IMR-90 (cell line): ENCODE results near the gene PTEN. TPM values are rescaled to one million over a fixed set of nuclear protein-coding genes. Genes with fewer than 3 reads are reported as not detected.
"Not testable (repeated sequence)": the region's sequence is repeated elsewhere in the genome, so short reads cannot be mapped to it uniquely, and the experiment has no call there.

Source experiments
- ATAC-seq: fragments of 200-7000 bp; cut with Tn5 transposase; 2 replicates; pipeline ENCODE4 v1.9.1; 2020; ENCODE audit warnings: low read depth, mild to moderate bottlenecking, moderate library complexity
- BruUV-seq: library from RNA; stranded (reverse); fragments of 400-500 nt; replicated peaks from 2 replicates; lab custom pipeline; 2021; lab: Mats Ljungman, UMichigan
- CTCF ChIA-PET: fragments of 300-600 bp; formaldehyde crosslinking; extraction: SDS; loops from one replicate; lab custom pipeline; 2021; ENCODE audit warnings: antibody characterized with exemption; lab: Yijun Ruan, JAX
- POLR2A ChIA-PET: fragments of 300-600 bp; sonication (Branson Sonifier 250); formaldehyde crosslinking; loops from one replicate; lab custom pipeline; 2022; ENCODE audit warnings: antibody characterized with exemption; ENCODE audit not compliant: unreplicated experiment; lab: Charles Lee
- DNase-seq: peaks from one replicate; pipeline ENCODE4 v3.0.0; 2013
- H2AFZ ChIP-seq: replicated peaks from 2 replicates; pipeline ENCODE3; 2013; ENCODE audit warnings: low read length, mild to moderate bottlenecking; ENCODE audit not compliant: poor library complexity
- H2AK5ac ChIP-seq: 2 replicates; pipeline ENCODE4 v1.6.1; 2013; ENCODE audit warnings: low read depth, low read length, inconsistent platforms
- H2AK9ac ChIP-seq: replicated peaks from 2 replicates; pipeline ENCODE3; 2013; ENCODE audit warnings: mild to moderate bottlenecking, low read depth, low read length, moderate library complexity; ENCODE audit not compliant: poor library complexity
- H2BK120ac ChIP-seq: 2 replicates; pipeline ENCODE4 v1.6.1; 2013; ENCODE audit warnings: low read depth, low read length, inconsistent platforms
- H2BK15ac ChIP-seq: 3 replicates; pipeline ENCODE4 v1.6.1; 2013; ENCODE audit warnings: low read depth, low read length, inconsistent platforms
- H2BK20ac ChIP-seq: 2 replicates; pipeline ENCODE4 v1.6.1; 2013; ENCODE audit warnings: low read depth, mild to moderate bottlenecking, inconsistent platforms, low read length, moderate library complexity
- H2BK5ac ChIP-seq: 2 replicates; pipeline ENCODE4 v1.6.1; 2013; ENCODE audit warnings: mild to moderate bottlenecking, low read depth, low read length, inconsistent platforms; ENCODE audit not compliant: poor library complexity, severe bottlenecking
- H3K14ac ChIP-seq: replicated peaks from 2 replicates; pipeline ENCODE4 v1.6.1; 2013; ENCODE audit warnings: low read depth, low read length, inconsistent platforms
- H3K18ac ChIP-seq: 2 replicates; pipeline ENCODE4 v1.6.1; 2013; ENCODE audit warnings: low read depth, low read length, control low read depth
- H3K23ac ChIP-seq: 2 replicates; pipeline ENCODE4 v1.6.1; 2013; ENCODE audit warnings: low read depth, low read length, inconsistent platforms
- H3K27ac ChIP-seq: 2 replicates; pipeline ENCODE4 v1.5.1; 2013; ENCODE audit warnings: mild to moderate bottlenecking, control low read depth, low read length; ENCODE audit not compliant: insufficient read depth
- H3K27me3 ChIP-seq: 2 replicates; pipeline ENCODE4 v1.6.1; 2013; ENCODE audit warnings: low read length; ENCODE audit not compliant: control insufficient read depth, insufficient read depth
- H3K36me3 ChIP-seq: 2 replicates; pipeline ENCODE4 v1.6.1; 2013; ENCODE audit warnings: low read length, mixed read lengths; ENCODE audit not compliant: control insufficient read depth, insufficient read depth
- H3K4ac ChIP-seq: 2 replicates; pipeline ENCODE4 v1.6.1; 2013; ENCODE audit warnings: low read depth, low read length, inconsistent platforms
- H3K4me1 ChIP-seq: 2 replicates; pipeline ENCODE4 v1.6.1; 2013; ENCODE audit warnings: low read length, mixed read lengths; ENCODE audit not compliant: control insufficient read depth, insufficient read depth
- H3K4me2 ChIP-seq: 2 replicates; pipeline ENCODE4 v1.6.1; 2013; ENCODE audit warnings: low read depth, mild to moderate bottlenecking, control low read depth, low read length, moderate library complexity
- H3K4me3 ChIP-seq: 2 replicates; pipeline ENCODE4 v1.5.1; 2013; ENCODE audit warnings: low read depth, mild to moderate bottlenecking, control low read depth, low read length, moderate library complexity; ENCODE audit not compliant: insufficient read depth
- H3K56ac ChIP-seq: 2 replicates; pipeline ENCODE4 v1.6.1; 2013; ENCODE audit warnings: low read length, inconsistent platforms; ENCODE audit not compliant: insufficient read depth; ENCODE audit errors: extremely low read depth
- H3K79me1 ChIP-seq, 2 experiments: 2 replicates each; pipeline ENCODE4 v1.6.1; 2013; ENCODE audit warnings: low read length in 2 of 2, inconsistent platforms in 1 of 2, low read depth in 1 of 2
- H3K9ac ChIP-seq: 2 replicates; pipeline ENCODE4 v1.6.1; 2013; ENCODE audit warnings: low read depth, low read length, control low read depth
- H3K9me1 ChIP-seq: 2 replicates; pipeline ENCODE4 v1.6.1; 2013; ENCODE audit warnings: low read length, inconsistent platforms; ENCODE audit not compliant: insufficient read depth
- H3K9me3 ChIP-seq: 2 replicates; pipeline ENCODE4 v1.6.1; 2013; ENCODE audit warnings: low read length; ENCODE audit not compliant: control insufficient read depth, insufficient read depth
- H4K20me1 ChIP-seq: 2 replicates; pipeline ENCODE4 v1.6.1; 2013; ENCODE audit warnings: low read length, inconsistent platforms; ENCODE audit not compliant: insufficient read depth
- H4K5ac ChIP-seq: 2 replicates; pipeline ENCODE4 v1.6.1; 2013; ENCODE audit warnings: mild to moderate bottlenecking, low read depth, low read length, control low read depth
- H4K8ac ChIP-seq, 2 experiments: 2 replicates each; pipeline ENCODE4 v1.6.1; 2013; ENCODE audit warnings: low read depth in 2 of 2, low read length in 2 of 2, control low read depth in 1 of 2, inconsistent platforms in 1 of 2
- H4K91ac ChIP-seq: 2 replicates; pipeline ENCODE4 v1.6.1; 2013; ENCODE audit warnings: low read depth, low read length, inconsistent platforms; ENCODE audit not compliant: insufficient read depth
- WGBS, 2 experiments: methylation state at CpG; one replicate each; pipeline versions ENCODE4 v1.1.5 to v1.1.7; 2013; ENCODE audit warnings: missing lambda C conversion rate in 2 of 2; ENCODE audit not compliant: insufficient read length in 1 of 2; ENCODE audit errors: extremely low coverage in 2 of 2; 5-methylcytosine and 5-hydroxymethylcytosine counted together
- dilution Hi-C: fragments of 300-500 bp; cut with HindIII; formaldehyde crosslinking; loops from one replicate; pipeline ENCODE4 v1.14.3; 2018; ENCODE audit warnings: low sequenced_read_pairs; ENCODE audit not compliant: unreplicated experiment
- in situ Hi-C: fragments of 300-500 bp; cut with MboI; formaldehyde crosslinking; loops from 3 replicates; pipeline ENCODE4 v1.14.3; 2019; ENCODE audit warnings: low sequenced_read_pairs, inconsistent platforms, mixed read lengths
- intact Hi-C: fragments of 100-400 bp; cut with micrococcal nuclease; formaldehyde crosslinking; loops from 2 replicates; pipeline ENCODE4 v1.10.0; 2022
- polyA plus RNA-seq, 3 experiments: library from polyadenylated mRNA; depleted of rRNA; stranded (reverse); fragments of >200 nt; gene quantifications; 2 replicates each; pipeline ENCODE4 v1.2.3, GENCODE V29; 2012; ENCODE audit warnings: low replicate concordance in 1 of 3
- total RNA-seq: library from RNA; depleted of rRNA; stranded (reverse); fragments of >200 nt; gene quantifications from 2 replicates; pipeline ENCODE4 v1.2.3, GENCODE V29; 2012

The PTEN gene
- total and polyA plus RNA-seq, 2 of the 4 experiments (the other 2 are of a cell fraction) = 12.0 to 38.9 TPM

- H3K36me3 ChIP-seq, H3K4me3 ChIP-seq, H3K4me1 ChIP-seq, H4K5ac ChIP-seq, H2BK120ac ChIP-seq, H3K27ac ChIP-seq, DNase-seq, H3K4ac ChIP-seq, H2AK5ac ChIP-seq, H3K9me1 ChIP-seq, H3K18ac ChIP-seq, H2BK20ac ChIP-seq, H3K23ac ChIP-seq, H3K9me3 ChIP-seq, H3K9ac ChIP-seq, H2AFZ ChIP-seq, H3K27me3 ChIP-seq, BruUV-seq, H3K14ac ChIP-seq, H2AK9ac ChIP-seq, H2BK15ac ChIP-seq, in situ Hi-C loops, H4K8ac ChIP-seq, H4K91ac ChIP-seq, H3K56ac ChIP-seq, ATAC-seq, dilution Hi-C loops: not testable (repeated sequence)
- Histone ChIP-seq H3K79me1 (peaks cover 0 to 28% of the 10 kb centered on the region in 2 experiments; a peak in 2 of 4 replicates), H3K4me2 (peak overlapping the region; percentile 50; the same call in 1 of the 2 replicates), H4K20me1 (peaks cover 80% of the 10 kb centered on the region), H2BK5ac (peak overlapping the region; percentile 16)
- ChIA-PET CTCF (interaction anchor here (0.6 kb wide), 1 partner anchor 467 kb away, joined by 3 read pairs; no protein-coding TSS in a partner anchor), POLR2A (interaction anchor here (0.7 kb wide), 1 partner anchor 72 kb away, joined by 12 read pairs; no protein-coding TSS in a partner anchor)
- no CpG with 5 or more reads among the region's 9 CpGs for WGBS, 2 experiments
- intact Hi-C loops = loop anchor here (5.0 to 10.0 kb wide), 3 partner anchors 93 to 406 kb away; no protein-coding TSS in a partner anchor
Measured at GRCh38 chr10:87869139-87869538, 5.7 kb downstream of the PTEN start.
